HG02884 (cell line): ENCODE data around the gene HOXA10.

Source experiments
- ATAC-seq: cut with Tn5 transposase; IDR thresholded peaks from one replicate; pipeline ENCODE4 v1.9.1; 2021; ENCODE audit warnings: mild to moderate bottlenecking, moderate library complexity; ENCODE audit not compliant: unreplicated experiment

HOXA10 gene

GRCh38 chr7:27180431-27181420 is 6.6 kb upstream of the HOXA10 start:
- ATAC-seq = no peak

DNA sequence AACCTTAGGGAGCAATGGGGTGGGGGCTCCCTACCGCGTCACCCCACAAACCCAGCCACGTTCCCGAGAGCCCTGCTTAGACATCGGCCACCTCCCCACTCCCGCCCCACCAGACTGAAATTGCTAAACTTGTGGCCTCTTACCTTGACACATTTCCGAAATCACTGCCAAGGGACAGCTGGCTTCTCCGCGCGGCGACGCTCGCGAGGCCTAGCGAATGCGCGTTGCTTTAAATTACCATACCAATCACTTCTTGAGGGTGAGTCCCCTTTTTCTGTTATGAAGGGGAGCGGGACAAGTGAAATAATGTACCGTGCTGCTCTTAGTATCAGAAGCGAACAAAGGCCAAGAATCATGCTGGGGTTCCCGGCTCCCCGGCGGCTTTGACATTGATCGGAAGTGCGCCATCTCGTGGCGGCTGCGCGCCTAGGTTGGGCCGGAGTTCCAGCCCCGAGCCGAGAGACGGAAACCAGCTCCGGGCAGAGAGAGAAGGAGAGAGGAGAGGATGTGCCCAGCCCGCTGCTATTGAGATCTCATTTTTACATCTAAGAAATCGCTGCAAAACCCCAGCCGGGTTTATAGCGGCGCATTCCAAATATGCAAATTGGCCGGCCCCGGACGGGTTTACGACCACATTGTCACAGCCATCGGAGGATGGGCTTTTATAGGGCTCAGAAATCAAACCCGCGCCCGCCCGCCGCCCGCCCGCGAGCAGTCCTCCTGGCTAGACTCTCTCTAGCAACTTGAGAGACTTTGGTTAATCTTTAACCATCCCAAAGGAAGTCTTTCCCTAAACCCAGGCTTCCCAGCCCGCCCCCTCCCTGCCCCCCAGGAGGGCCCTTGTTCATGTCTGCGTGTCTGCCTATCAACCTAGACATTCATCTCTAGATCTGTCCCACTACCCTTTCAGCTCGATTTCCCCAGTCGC is 5.6 kb upstream of the HOXA10 start:
- ATAC-seq = no peak

DNA sequence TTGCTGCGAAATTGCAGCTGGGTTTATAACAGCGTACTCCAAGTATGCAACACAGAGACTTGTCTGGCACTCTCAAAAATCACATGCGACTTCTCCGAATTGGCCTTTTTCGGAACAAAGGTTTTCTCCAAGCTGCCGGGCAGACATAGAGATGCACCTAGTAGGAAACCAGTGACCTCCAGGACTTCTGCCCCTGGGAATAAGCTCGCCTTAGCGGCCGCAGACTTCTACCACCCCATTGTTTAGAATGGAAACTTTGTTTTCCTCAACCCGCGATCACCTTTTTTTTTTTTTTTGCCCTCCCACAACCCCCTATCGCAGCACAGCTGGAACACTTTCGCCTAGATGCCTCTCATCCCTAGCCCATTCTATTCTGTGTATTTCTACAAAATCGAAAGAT is 4.9 kb upstream of the HOXA10 start:
- ATAC-seq = no peak

DNA sequence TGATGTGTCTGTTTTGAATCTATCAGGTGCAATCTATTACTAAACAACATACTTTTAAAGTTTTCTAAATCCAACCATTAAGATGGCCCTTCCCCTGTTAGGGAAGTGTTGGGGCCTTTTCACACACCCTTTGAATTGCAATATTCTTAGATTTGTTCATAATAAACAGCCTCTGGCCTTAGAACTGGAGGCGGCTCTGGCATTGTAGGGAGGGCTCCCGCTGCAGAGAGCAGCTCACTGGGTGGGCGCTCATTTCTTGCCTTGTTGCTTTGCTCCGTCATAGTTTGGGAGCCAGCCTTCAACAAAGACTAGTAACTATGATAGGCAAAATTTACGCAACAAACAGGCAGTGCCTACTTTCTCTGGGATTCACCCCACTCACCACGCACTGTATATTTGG is 4.2 kb upstream of the HOXA10 start:
- no peak for ATAC-seq

DNA sequence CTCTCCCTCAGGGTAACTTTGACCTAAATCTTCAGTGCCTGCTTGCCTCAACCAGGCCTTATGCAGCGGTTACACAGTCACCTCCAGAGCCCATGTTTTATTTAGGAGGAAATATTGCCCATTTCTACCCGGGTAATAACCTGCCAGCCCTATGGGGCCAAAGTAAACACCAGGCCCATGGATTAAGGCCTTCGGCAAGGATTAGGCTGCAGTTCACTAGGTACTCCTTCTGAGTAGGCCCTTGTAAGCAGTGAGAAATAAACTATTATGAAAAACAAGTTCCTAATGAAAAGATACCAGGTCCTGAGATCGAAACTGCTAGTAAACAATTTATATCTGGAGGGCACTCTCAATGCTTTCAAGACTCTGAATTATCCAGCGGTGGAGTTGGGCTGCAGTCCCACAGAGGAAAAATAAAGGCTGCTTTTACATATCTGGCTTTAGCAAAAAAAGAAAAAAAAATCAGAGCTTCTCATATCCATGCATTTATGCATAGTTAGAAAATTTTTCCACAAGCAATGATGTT is 3.7 kb upstream of the HOXA10 start:
- no peak for ATAC-seq

DNA sequence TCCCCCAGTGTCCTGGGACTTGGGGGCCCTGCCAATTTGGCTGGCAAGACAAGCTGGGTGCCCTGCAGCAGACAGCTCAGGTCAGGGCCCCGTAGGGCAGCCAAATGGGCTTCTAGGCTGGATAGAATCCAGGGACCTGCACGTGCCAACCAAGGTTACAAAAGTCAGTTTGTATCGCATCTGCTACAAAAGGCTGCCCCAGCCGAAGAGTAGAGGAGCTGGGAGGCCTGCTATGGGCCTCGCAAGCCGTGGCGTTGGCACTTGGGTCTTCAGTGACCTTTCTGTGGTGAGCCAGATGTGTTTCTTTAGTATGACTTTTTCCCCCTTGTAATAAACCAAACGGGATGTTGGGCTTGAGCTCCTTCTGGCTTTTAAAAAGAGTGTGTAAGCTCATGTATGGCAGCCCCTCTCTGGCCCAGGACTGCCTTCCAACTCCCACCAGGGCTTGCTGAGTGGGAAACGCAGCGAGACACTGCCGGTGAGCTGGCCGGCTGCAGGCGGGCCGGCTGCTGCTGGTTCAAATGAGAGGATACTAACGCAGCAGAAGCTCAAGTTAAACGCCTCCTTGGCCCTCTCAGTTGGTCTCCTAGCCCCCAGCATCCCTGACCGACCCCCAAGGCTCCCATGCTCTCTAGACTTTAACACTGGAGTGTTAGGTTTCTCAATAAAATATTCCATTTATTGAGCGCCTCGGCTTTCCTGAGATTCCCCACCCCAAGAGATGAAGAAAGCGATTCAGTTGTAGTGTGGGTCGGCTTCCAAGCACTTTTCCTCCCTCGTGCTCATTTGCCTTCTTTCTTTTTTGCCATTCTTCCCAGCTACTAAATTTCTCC is 3.1 kb upstream of the HOXA10 start:
- no peak for ATAC-seq

GRCh38 chr7:27176524-27176845 is 2.4 kb upstream of the HOXA10 start:
- ATAC-seq = no peak

- ATAC-seq = no peak
These were observed 1.8 kb upstream of the HOXA10 start for GRCh38 chr7:27175626-27176523.

DNA sequence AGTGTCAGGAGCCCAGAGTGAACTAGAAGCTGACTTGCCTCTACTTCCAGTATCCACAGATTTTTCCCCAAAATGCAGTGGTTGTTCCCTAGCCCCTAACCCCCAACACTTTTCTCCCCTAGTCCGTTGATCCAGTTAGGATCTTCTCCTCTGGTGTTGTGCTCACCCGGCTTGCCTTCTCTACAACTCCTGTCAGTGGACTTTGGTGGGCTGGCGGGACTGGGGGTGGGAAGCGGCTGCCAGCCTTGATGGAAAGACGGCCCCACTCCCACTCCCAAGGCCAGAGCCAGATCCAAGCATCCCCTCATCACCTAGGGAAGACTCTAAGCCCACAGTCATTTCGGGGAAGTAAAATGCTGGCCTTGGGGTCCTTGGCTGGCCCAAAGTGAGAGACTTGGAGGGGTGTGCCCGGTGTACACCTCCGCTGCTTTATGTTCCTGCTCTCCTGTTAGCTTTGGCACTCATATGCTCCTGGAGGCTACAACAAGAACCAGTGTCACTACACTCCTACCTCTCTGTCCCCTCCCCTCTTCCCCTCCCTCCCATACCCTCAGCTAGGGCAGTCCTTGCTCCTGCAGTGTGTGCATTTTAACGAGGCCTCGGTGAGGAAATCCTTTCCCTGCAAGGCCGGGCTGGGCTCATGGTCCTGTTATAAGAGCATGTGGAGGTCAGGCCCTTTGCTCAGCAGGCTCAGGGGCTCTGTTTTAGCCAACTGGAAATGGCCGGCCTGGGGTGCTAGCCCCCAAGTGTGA is 930 bp upstream of the HOXA10 start:
- no peak for ATAC-seq

GRCh38 chr7:27173511-27173955 is 587 bp downstream of the HOXA10 start:
- ATAC-seq = no peak

- ATAC-seq = no peak
These were observed 1.2 kb downstream of the HOXA10 start for GRCh38 chr7:27172823-27173510.

DNA sequence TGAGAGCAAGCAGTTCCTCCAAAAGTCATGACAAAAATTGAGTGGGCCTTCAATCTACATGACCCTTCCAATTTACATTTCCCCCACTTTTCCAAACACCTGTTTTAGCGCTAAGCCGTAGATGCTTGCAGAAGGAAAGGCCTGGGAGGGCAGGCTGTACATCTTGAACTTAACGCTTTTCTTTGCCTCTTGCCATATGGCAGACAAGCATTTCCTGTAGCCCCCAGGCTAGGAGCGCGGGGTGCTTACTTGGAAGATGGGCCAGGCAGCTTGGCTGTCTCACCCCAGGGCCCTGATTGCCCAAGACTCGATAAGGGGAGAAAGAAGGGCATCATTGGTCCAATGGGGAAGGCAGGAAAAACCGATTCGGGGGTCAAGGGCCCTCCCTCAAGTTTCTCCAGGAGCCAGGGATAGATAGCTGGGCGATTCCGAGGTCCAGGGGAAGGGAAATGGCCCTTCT is 1.8 kb downstream of the HOXA10 start:
- no peak for ATAC-seq

DNA sequence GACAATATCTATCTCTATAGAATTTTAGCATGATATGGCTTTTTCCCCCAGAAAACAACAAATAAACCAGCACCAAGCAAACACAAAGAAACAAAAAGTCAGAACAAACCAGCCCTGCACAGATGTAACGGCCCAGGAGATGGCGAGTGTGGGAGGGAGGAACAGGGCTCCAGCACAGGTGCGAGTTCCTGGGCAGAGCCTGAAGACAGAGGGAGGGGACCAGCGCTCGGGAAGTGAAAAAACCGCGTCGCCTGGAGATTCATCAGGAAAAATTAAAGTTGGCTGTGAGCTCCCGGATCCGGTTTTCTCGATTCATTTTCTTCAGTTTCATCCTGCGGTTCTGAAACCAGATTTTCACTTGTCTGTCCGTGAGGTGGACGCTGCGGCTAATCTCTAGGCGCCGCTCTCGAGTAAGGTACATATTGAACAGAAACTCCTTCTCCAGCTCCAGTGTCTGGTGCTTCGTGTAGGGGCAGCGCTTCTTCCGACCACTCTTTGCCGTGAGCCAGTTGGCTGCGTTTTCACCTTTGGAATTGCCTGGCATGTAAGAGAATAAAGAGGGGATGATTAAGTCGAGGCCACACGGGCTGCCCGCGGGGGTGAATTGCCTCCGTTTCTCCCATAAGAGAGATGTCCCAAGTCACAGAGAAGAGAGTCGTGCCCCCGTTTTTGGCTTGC is 2.3 kb downstream of the HOXA10 start:
- no peak for ATAC-seq

DNA sequence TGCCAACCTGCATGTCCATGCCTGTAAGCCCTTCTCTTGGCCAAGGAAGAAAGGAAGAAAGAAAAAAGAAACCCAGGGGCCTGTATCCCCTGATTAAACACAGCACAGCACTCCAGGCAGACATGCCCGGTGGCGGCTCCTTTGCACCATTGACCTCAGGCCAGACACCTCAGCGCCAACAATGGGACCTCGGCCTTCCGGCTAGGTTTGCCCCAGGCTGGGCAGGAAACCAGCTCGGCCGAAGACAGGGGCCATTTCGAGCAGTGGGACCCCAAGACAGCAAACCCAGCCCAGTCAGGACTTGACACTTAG is 2.8 kb downstream of the HOXA10 start:
- no peak for ATAC-seq

DNA sequence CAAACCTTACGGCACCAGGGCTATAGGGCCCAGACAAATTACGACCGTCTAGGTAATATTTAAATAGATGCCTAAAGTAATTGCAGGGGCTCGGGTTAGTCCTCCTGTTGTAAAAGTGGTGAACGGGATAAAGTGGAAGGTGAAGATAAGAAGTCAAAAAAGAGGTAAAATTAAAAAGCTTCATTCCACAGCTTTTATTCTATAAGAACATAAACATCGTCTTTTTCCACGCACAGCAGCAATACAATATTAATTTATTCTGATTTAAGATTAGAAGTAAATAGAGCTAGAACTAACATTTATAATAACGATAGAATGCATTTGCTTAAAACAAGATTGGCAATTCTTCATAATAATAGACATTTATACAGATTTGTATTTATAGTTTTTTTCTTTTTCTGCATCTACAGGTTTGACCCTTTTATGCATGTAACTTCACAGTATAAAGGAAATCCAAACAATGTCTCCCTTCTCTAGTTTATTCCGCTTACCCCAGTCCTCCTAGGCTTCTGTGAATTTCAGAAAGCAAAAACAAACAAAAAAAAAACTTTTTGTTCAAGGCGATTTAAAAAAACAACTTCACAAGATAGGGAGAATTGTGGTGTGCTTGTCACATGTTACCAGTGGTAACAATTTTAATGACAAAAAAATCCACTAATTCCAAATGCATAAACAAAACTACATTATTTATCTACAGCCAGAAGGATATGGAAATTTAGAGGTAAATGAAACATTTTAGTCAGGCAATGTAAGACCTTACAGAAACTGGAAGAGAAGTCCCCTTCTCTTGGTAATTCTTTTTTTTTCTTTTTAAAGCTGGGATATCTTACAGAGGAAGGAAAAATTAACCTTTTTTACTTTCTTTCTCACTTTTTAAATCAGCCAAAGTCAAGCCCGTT is 3.4 kb downstream of the HOXA10 start:
- ATAC-seq = no peak

DNA sequence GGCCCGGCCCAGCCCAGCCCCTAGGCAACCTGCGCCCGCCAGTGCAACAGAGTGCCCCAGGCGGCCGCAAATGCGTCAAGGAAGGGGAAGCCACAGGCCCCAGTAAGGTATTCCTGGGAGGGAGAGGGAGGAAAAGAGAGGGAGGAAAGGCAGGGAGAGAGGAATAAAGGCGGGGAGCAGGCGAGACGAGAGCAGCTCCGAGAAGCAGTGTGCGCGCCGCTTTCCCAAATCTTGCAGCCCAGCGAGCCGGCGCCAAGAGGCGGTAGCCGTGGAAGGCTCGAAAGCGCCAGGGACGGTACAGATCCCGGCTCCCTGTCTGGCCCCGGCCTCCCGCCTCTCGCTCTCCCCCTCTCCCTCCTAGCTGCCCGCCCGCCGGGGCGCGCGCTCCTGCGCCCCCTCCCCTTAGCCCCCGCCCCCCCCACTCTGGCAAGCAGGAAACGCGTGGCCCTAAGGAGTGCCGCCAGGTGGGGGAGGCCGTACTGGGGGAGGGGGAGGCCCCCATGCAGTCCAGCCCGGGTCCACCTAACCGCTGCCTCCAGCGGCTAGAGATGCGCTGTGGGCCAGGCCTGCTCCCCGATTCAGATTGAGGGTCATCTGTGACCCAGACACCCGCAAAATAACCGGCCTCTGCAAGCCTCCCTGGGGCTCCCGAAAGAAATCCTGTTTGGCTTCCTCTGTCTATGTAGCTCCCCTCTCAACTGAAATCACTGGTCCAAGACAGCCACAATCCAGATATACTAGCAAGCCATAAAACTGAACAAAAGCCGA is 4.3 kb downstream of the HOXA10 start:
- no peak for ATAC-seq
